Keratinocyte (primary cell): ENCODE data around the gene XPOT. TPM values are rescaled to one million over a fixed set of nuclear protein-coding genes. Genes with fewer than 3 reads are reported as not detected.
A peak's percentile ranks its signal among the peaks of the same experiment; 100 is the strongest.

ENCODE experiments used
- DNase-seq: peaks from one replicate; pipeline ENCODE4 v3.0.0-alpha.2; 2011; ENCODE audit warnings: low read depth, missing footprints, low spot score
- FAIRE-seq: peaks from 2 replicates; lab custom pipeline; 2011; peaks lifted over from hg19 to GRCh38; lab: Jason Lieb, UNC
- H2AFZ ChIP-seq: 2 replicates; pipeline ENCODE4 v1.6.0; 2012; ENCODE audit warnings: low read length, control low read depth, inconsistent platforms; ENCODE audit not compliant: control insufficient read depth
- H3K27ac ChIP-seq: 2 replicates; pipeline ENCODE4 v1.5.1; 2011; ENCODE audit warnings: low read length; ENCODE audit not compliant: control insufficient read depth, insufficient read depth
- H3K27me3 ChIP-seq: 3 replicates; pipeline ENCODE4 v1.6.0; 2011; ENCODE audit warnings: low read length; ENCODE audit not compliant: control insufficient read depth, insufficient read depth; ENCODE audit errors: extremely low read depth
- H3K36me3 ChIP-seq, 2 experiments: 2 replicates in 1 of 2; 3 replicates in 1 of 2; pipeline ENCODE4 v1.5.1; 2011; ENCODE audit warnings: low read length in 2 of 2, mild to moderate bottlenecking in 1 of 2; ENCODE audit not compliant: control insufficient read depth in 2 of 2, insufficient read depth in 2 of 2; ENCODE audit errors: extremely low read depth in 1 of 2
- H3K4me1 ChIP-seq: 3 replicates; pipeline ENCODE4 v1.5.1; 2011; ENCODE audit warnings: low read length; ENCODE audit not compliant: control insufficient read depth, insufficient read depth; ENCODE audit errors: extremely low read depth
- H3K4me2 ChIP-seq: 3 replicates; pipeline ENCODE4 v1.6.0; 2011; ENCODE audit warnings: low read depth, low read length; ENCODE audit not compliant: control insufficient read depth, insufficient read depth; ENCODE audit errors: extremely low read depth
- H3K4me3 ChIP-seq, 3 experiments: fragments of 200-600 bp in 1 of 3; sonication (generic) in 1 of 3; 2 replicates in 2 of 3; 3 replicates in 1 of 3; pipeline ENCODE4 v1.5.1; 2011 to 2016; ENCODE audit warnings: low read length in 3 of 3, mild to moderate bottlenecking in 3 of 3, control low read depth in 2 of 3, inconsistent platforms in 1 of 3, low read depth in 1 of 3, mixed read lengths in 1 of 3, mixed run types in 1 of 3, moderate library complexity in 1 of 3; ENCODE audit not compliant: control insufficient read depth in 2 of 3, insufficient read depth in 2 of 3; ENCODE audit errors: extremely low read depth in 1 of 3
- H3K79me2 ChIP-seq: 2 replicates; pipeline ENCODE4 v1.6.0; 2012; ENCODE audit warnings: low read length; ENCODE audit not compliant: control insufficient read depth, insufficient read depth
- H3K9ac ChIP-seq: 3 replicates; pipeline ENCODE4 v1.6.0; 2011; ENCODE audit warnings: low read length; ENCODE audit not compliant: control insufficient read depth, insufficient read depth; ENCODE audit errors: extremely low read depth
- H3K9me1 ChIP-seq: 3 replicates; pipeline ENCODE4 v1.6.0; 2011; ENCODE audit warnings: low read length; ENCODE audit not compliant: control insufficient read depth, insufficient read depth; ENCODE audit errors: extremely low read depth
- H3K9me3 ChIP-seq: 2 replicates; pipeline ENCODE4 v1.5.1; 2012; ENCODE audit warnings: low read depth, low read length; ENCODE audit not compliant: control insufficient read depth
- H4K20me1 ChIP-seq: 3 replicates; pipeline ENCODE4 v1.6.0; 2011; ENCODE audit warnings: low read length; ENCODE audit not compliant: control insufficient read depth, insufficient read depth; ENCODE audit errors: extremely low read depth
- CTCF ChIP-seq, 3 experiments: IDR thresholded peaks in 1 of 3; conservative IDR thresholded peaks in 1 of 3; optimal IDR thresholded peaks in 1 of 3; 2 replicates in 2 of 3; 3 replicates in 1 of 3; pipeline versions ENCODE3 to v1.5.1; 2011; ENCODE audit warnings: low read length in 3 of 3, mild to moderate bottlenecking in 3 of 3, moderate library complexity in 2 of 3, control low read depth in 1 of 3, inconsistent platforms in 1 of 3; ENCODE audit not compliant: insufficient read depth in 2 of 3; ENCODE audit errors: extremely low read depth in 1 of 3
- EZH2 ChIP-seq: IDR thresholded peaks from one replicate; pipeline ENCODE4 v1.6.1; 2012; ENCODE audit warnings: inconsistent platforms, mild to moderate bottlenecking, low read length, moderate library complexity
- dilution Hi-C: fragments of 300-500 bp; cut with MboI; formaldehyde crosslinking; loops from one replicate; pipeline ENCODE4 v1.7.0; 2020; ENCODE audit warnings: low sequenced_read_pairs; ENCODE audit not compliant: extremely low pct_ligation_motif_present
- polyA plus RNA-seq, 5 experiments: library from polyadenylated mRNA; depleted of rRNA in 3 of 5; stranded (reverse) in 3 of 5; stranded (forward) in 1 of 5; unstranded in 1 of 5; fragments of >200 nt; gene quantifications; 1 replicate in 1 of 5; 2 replicates in 3 of 5; 3 replicates in 1 of 5; pipeline versions ENCODE4 v1.2.1 to v1.2.3, GENCODE V29; 2011 to 2012; ENCODE audit warnings: missing spikeins in 2 of 5, low read depth in 1 of 5, low replicate concordance in 1 of 5

Gene XPOT
- polyA plus RNA-seq, 1 donor (not counting 4 experiments of a cell fraction or from before 2014, with no cell fraction given): 93.8 TPM

DNA sequence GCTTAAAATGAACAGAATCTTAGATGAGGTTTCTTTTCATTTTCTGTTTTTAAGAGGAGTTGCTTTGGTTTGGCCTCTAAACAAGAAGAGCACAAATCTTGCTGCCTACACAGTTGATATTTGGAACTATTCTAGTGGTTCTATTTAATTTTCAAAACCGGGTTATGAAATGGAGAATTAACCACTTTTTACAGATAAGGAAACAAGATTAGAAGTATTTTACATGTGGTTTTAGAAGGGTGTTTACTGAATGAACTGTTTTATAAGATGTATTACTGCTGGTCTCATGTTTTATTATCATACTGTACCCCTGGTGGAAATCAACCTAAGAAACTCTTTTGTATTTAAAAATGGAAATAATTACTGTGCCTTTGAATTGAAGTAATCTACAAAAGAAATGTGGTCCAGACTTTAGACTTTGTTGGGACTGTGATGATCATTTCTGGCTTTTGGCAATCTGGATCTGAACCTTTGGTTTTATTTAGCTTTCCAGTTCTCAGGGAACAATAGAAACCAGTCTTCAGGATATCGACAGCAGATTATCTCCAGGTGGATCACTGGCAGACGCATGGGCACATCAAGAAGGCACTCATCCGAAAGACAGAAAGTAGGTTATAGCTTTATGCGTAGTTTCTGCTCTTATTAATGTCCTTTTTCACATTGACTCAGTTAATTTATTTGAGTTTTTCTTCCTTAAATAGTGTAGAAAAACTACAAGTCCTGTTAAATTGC lies 91.0 kb downstream of the XPOT start:
- no peak overlapping the region for H3K27ac ChIP-seq
- no peak for TF ChIP-seq EZH2
- TF ChIP-seq CTCF (optimal IDR thresholded peaks at IDR 0.05 in 1 of 3, IDR thresholded peaks at IDR 0.05 in 1 of 3, conservative IDR thresholded peaks at IDR 0.05 in 1 of 3; ENCODE audit: extremely low read depth in 1 of 3, insufficient read depth in 2 of 3, low read length in 3 of 3): no peak
- H3K9me1 ChIP-seq: no peaks in the 10 kb centered on the region
- no peaks in the 10 kb centered on the region for H4K20me1 ChIP-seq
- DNase-seq (no peak), FAIRE-seq (peak; percentile 9)
- no peaks in the 10 kb centered on the region for H3K9me3 ChIP-seq
- no peak overlapping the region for H3K4me2 ChIP-seq
- peaks cover 8 to 17% of the 10 kb centered on the region in 2 experiments for H3K36me3 ChIP-seq
- no peaks in the 10 kb centered on the region for H3K4me1 ChIP-seq
- H3K79me2 ChIP-seq: no peaks in the 10 kb centered on the region
- no peak overlapping the region for H3K9ac ChIP-seq
- no peaks in the 10 kb centered on the region for H3K27me3 ChIP-seq
- dilution Hi-C loops: no loop called here
- no peak overlapping the region for H3K4me3 ChIP-seq
- H2AFZ ChIP-seq: no peak overlapping the region

- TF ChIP-seq EZH2 (no peak), CTCF (optimal IDR thresholded peaks at IDR 0.05 in 1 of 3, IDR thresholded peaks at IDR 0.05 in 1 of 3, conservative IDR thresholded peaks at IDR 0.05 in 1 of 3; ENCODE audit: extremely low read depth in 1 of 3, insufficient read depth in 2 of 3, low read length in 3 of 3) (no peak)
- H3K4me2 ChIP-seq: no peak overlapping the region
- H4K20me1 ChIP-seq: no peaks in the 10 kb centered on the region
- H3K27me3 ChIP-seq: no peaks in the 10 kb centered on the region
- no peak overlapping the region for H3K9ac ChIP-seq
- dilution Hi-C loops: no loop called here
- H3K79me2 ChIP-seq: no peaks in the 10 kb centered on the region
- FAIRE-seq (no peak), DNase-seq (no peak)
- H2AFZ ChIP-seq: no peak overlapping the region
- no peak overlapping the region for H3K27ac ChIP-seq
- no peaks in the 10 kb centered on the region for H3K9me1 ChIP-seq
- H3K36me3 ChIP-seq: peaks cover 7 to 16% of the 10 kb centered on the region in 2 experiments
- H3K9me3 ChIP-seq: no peaks in the 10 kb centered on the region
- H3K4me1 ChIP-seq: no peaks in the 10 kb centered on the region
- no peak overlapping the region for H3K4me3 ChIP-seq
Measured at GRCh38 chr12:64496839-64497400, 92.7 kb downstream of the XPOT start.
